ENCODE measurements around the gene GUCY2D.

DNA sequence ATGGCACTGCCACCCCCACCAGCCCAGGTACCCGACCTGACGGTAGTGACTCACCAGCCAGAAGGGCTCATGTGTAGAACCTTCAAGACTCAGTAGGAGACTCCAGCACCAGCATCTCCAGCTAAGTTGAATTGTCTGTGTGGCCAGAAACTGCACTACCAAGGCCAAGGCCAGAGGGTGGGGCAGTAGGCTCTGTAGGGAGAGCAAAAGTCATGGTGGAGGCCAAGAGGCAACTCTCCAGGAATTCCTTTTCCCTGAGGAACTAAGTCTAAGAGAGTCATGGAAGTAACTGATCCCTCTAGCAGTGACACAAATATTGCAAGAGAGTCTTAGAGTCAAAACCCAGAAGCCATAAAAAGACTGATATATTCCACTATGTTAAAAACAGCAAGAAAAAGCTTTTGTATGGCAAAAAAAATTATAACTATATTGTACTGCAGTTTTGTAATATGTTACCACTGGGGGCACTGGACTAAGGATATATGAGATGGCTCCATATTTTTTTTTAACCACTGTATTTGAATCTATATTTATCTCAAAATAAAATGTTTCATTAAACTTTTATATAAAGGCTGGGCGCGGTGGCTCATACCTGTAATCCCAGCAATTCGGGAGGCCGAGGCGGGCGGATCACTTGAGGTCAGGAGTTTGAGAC is 30.2 kb upstream of the GUCY2D start:
- no peak for TF ChIP-seq SUZ12 (IDR thresholded peaks at IDR 0.05)
- TF ChIP-seq ZNF384 (IDR thresholded peaks at IDR 0.05), result no peak
- TF ChIP-seq BHLHE40 (IDR thresholded peaks at IDR 0.05; ENCODE audit: borderline replicate concordance), result no peak
- TF ChIP-seq, protein P1, sequence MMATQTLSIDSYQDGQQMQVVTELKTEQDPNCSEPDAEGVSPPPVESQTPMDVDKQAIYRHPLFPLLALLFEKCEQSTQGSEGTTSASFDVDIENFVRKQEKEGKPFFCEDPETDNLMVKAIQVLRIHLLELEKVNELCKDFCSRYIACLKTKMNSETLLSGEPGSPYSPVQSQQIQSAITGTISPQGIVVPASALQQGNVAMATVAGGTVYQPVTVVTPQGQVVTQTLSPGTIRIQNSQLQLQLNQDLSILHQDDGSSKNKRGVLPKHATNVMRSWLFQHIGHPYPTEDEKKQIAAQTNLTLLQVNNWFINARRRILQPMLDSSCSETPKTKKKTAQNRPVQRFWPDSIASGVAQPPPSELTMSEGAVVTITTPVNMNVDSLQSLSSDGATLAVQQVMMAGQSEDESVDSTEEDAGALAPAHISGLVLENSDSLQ (IDR thresholded peaks at IDR 0.05), result no peak
- TF ChIP-seq FOXA1 (IDR thresholded peaks at IDR 0.05), result no peak
- no peak for TF ChIP-seq ELF4 (IDR thresholded peaks at IDR 0.05)
